Activated effector memory CD4-positive, alpha-beta T cell treated with Interleukin-2 at 50 U/mL for 16 hours (primary cell): ENCODE measurements around the gene HNF4A.
"Not testable (repeated sequence)": the region's sequence is repeated elsewhere in the genome, so short reads cannot be mapped to it uniquely, and the experiment has no call there.

Experiments used
- DNase-seq: peaks from one replicate; pipeline ENCODE4 v3.0.0-alpha.2; 2020

Gene HNF4A

DNA sequence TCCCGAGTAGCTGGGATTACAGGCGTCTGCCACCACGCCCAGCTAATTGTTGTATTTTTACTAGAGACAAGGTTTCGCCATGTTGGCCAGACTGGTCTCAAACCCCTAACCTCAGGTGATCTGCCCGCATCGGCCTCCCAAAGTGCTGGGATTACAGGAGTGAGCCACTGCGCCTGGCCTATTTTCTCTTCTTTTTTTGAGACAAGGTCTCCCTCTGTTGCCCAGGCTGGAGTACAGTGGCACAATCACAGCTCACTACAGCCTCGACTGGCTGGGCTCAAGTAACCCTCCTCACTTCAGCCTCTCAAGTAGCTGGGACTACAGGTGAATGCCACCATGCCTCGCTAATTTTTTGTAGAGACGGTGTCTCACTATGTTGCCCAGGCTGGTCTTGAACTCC lies 9.6 kb upstream of the HNF4A start:
- DNase-seq, result not testable (repeated sequence)

DNA sequence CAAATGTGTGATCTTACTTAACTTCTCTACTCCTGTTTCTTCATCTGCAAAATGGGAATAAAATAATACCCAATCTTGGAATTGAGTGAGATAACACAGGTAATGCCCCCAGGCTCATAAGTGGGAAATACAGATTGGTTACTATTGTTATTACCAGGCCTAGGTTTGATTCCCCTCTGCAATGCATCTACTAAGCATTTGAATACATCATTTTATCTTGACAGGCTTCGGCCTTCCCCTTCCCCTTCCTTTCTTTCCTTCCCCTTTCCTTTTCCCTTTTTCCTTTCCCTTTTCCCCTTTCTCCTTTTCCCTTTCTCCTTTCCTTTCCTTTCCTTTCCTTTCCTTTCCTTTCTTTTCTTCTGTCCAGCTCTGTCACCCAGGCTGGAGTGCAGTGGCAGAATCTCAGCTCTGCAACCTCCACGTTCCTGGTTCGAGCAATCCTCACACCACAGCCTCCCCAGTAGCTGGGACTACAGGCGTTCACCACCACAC lies 7.3 kb upstream of the HNF4A start:
- DNase-seq, result no peak

DNA sequence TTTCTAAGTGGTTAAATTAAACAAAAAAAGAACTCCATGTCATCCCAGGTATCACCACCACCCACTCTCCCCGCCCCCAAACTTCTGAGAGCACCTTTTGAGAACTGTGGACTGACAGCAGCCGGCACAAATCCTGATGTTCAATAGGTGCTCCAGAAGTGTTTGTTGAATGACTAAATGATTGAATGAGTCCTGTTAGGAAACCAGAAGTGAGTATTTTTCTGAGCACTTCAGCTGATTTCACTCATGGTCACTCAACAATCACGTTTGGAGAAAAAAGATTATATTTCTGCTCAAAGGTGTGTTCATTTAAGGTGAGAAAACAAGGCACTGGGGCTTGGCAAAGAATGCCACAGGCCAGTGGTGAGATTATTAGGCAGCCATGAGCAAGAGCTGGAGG lies 6.2 kb upstream of the HNF4A start:
- DNase-seq, result no peak

DNA sequence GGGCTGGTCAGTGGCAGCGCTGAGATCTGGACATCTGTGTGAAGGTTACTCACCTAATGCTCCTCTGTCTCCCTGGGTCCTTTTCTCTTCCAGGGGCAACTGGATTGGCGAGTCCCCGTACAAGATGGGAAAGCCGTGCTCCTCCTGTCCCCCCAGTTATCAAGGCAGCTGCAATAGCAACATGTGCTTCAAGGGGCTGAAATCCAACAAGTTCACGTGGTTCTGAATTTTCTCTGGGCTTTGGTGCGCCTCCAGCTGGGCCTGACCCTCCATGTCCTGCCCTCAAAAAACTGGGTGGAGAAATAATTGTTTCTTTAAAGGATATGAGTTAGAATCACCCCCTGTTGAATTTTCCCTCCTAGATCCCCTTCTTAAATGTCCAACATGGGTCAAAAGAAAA lies 4.9 kb upstream of the HNF4A start:
- no peak for DNase-seq

DNA sequence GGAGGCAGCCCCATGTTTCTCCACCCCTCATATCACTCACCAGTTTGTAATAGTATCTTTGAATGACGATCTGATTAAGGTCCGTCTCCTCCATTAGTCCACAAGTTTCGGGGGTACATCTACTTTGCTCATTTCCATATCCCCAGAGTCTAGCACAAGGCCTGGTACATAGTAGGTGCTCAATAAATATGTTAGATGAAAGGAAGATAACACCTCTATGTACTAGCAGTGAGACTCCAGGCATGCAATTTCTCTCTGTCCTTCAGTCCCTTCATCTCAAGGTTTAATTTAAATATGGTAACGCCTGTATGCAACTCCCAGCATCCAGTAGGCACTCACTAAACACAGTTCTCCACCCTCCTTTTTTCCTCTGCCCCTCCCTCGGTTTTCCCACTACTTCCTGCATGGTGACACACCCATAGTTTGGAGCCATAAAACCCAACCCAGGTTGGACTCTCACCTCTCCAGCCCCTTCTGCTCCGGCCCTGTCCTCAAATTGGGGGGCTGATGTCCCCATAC lies 461 bp upstream of the HNF4A start:
- DNase-seq, result no peak

DNA sequence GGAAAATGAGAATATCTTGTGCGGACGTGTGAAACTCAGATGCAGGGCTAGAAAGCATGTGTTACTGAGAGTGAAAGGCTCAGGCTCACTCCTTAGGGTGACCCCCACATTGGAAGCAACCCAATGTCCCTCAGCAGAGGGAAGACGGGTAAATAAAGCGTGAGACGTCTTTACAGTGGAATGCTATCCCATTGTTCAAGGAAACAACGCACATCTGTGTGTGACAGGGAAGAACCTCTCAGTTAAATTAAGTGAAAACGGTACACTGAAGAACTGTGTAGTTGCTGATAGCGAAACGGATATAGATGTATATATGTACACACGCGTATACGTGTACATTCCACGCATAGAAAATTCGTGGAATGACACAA lies 839 bp downstream of the HNF4A start:
- DNase-seq, result no peak

DNA sequence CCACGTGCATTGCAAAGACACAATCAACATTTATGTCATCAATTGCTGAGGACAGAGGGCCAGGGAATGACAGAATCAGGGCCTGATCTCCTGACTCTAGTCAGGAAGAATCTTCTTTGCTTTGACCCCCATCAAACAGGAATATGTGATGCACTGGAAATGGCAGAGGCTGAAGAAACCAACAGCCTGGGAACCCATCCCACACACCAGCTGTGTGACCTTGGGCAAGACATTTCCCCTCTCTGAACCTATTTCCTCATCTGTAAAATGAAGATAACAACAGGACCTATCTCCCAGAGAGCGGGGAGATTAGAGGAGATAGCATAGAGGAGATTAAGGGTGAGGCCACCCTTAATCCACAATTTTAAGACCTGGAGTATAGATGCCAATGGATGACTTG lies 1.5 kb downstream of the HNF4A start:
- no peak for DNase-seq

DNA sequence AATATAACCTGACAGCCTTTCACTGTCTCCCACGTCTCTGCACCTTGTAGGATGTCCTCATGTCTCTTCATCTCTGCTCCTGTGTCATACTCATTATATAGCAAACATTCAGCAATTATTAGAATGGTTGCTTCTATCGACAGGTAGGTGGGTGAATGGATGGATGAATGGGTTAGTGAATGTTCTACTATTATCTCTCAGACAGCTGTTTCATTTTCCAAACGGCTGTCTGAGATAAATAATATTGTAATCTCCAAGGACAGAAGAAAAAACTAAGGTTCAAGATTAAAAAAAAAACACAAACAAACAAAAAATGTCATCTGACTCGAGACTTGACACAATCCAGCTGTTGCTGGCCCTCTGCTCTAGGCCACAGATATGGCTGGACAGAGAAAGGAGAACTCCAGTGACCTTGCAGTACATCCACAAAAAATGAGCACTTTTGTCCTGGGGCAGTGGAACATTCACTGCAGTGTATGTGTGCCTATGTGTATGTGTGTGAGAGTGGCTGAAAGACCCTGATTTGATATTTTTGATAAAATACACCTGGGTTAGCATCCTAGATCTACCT lies 2.1 kb downstream of the HNF4A start:
- DNase-seq, result no peak

DNA sequence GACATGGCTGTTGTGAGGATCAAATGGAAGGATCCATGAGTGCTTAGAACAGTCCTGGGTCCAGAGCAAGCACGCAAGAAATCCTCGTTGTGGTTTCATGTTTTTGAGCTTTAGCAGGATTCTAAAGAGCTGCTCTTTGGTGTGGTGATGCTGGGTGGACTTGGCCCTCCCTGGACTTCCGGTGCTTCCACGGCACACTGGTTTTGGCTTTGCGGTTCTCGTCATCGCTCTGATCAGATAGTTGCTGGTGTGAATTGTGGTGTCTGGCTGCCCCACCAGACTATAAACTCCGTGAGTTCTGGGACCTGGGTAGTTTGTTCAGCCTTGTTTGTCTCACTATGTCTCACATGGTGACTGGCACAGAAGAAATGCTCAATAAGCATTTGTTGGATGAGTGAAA lies 3.3 kb downstream of the HNF4A start:
- DNase-seq, result no peak

DNA sequence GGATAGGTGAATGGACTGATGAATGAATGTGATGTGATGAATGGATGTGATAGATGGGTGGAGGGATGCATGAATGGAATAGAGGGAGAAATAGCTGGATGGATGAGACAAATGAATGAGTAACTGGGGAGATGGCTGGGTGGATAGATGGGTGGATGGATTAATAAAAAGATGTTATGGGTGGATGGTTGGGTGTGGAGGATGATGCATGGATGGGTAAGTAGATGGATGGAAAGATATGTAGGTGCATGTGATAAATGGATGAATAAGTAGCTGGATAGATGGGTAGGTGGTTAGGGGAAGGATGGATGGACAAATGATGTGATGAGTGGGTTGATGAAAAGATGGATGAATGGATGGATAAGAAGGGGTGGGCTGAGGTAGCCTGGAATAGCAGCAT lies 4.7 kb downstream of the HNF4A start:
- no peak for DNase-seq

DNA sequence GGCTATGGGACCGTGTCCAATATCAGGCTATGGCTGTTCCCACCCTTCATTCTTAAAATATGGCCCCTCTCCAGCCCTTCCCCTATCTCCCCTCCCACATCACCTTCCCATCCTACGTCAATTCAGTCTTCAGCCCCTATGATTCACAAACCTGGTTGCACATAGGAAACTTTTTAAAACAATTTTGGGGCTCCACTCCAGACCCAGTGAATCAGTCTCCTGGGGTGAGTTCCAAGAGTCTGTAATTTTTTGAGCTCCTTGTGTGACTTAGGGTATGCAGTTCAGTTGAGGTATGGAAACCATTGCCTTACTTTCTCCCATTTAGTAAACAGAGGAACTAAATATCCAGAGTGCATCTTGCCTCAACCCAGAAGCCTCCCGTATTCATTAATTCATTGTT lies 5.5 kb downstream of the HNF4A start:
- DNase-seq, result no peak

DNA sequence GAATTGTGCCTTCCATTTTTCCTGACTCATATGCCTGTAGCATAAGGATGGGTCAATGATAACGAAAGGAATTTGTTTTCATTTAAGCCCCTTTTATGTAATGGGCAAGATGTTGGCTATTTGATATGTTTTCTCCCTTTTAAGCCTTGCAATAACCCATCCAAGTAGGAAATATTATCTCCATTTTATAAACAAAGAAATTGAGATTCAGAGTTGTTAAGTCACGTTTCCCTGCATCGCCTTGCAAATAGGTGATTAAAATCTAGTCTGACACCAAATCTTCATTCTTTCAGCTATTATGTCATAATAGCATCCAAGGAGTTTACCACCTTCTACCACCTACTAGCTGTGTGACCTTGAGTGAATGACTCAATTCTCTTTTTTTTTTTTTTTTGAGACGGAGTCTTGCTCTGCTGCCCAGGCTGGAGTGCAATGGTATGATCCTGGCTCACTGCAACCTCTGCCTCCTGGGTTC lies 7.0 kb downstream of the HNF4A start:
- DNase-seq, result no peak

DNA sequence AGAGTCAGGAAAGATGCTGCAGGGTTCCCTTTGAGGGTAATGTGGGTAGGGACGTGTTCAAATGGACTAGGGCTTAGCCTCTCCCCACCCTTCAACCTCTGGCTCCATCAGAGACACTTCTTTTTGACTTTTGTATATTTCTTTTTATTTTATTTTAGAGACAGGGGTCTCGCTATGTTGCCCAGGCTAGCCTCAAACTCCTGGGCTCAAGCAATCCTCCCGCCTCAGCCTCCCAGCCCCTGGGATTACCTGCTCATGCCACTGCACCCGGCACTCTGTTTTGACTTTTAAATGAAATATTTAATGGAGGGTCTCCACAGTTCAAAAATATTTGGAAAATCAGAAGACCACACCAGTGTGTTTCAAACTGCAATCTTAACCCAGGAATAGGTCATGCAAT lies 8.6 kb downstream of the HNF4A start:
- no peak for DNase-seq

DNA sequence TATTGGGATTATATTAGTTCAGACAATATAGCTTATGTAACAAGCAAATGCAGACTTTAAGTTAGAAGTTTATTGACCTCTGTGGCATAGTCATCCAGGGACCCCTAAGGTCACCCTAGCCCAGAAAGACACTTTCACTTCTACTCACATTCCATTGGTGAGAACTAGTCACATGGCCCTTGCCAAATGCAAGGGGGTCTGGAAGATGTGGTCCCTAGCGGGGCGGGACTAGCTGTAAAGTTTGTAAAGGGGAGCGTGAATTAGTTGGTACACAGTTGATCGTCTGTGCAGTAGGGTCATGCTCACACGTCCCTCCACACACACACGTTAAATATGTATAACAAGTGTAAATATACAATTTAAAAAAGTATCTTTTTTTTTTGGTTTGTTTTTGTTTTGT lies 9.3 kb downstream of the HNF4A start:
- DNase-seq, result no peak

DNA sequence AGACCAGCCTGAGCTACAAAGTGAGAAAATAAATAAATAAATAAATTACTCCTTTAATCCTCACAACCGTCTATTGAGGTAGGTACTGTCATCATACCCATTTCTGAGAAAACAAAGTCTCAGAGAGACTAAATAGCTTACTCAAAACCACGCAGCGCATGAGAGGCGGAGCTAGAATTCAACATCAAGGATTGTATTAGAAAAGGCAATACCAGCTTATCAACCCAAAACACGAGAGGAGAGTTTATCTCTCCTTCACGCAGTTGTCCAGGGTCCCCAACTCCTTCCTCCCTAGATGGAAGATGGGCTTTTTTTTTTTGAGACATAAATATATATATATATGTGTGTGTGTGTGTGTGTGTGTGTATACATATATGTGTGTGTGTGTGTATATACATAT lies 12.2 kb downstream of the HNF4A start:
- no peak for DNase-seq

DNA sequence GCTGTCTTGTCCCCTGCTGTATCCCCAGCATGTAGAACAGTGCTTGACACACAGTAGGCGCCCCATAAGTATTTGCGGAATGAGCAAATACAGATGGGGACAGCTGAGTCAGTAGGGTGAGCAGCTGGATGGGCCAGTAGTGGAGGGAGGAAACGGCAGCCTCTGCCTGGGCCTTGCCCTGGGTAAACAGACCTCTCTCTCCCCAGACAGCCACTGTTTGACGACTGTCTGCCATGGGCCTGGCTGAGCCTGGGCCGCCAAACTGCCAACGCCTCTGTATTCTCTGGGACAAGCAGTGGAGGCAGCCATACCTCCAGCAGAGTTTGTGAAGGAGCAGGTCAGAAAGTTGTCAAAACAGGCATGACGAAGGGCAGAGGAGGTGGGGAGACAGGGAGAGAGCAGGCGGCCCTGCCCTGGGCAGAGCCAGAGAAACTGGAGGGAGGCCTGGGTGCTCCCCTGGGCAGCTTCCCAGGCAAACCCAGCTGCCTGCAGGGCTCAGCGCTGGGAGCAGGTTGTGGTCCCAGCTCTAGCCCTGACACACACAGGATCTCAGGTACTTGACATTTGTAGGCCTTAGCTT lies 15.2 kb downstream of the HNF4A start:
- no peak for DNase-seq

DNA sequence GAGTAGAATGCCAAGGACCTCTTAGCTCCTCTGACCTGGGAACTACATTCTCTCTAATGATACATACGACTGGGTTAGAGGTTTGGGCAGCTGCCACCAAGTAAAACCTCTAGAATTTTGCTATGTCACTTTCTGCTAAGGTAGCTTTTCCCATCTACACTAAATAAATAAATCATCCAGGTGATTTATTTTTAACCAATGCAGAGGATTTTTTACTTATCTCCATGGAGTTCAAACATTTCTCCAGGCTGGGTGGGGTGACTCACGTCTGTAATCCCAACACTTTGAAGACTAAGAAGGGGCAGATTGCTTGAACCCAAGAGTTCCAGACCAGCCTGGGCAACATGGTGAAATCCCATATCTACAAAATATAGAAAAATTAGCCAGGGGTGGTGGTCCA lies 27.1 kb downstream of the HNF4A start:
- no peak for DNase-seq

DNA sequence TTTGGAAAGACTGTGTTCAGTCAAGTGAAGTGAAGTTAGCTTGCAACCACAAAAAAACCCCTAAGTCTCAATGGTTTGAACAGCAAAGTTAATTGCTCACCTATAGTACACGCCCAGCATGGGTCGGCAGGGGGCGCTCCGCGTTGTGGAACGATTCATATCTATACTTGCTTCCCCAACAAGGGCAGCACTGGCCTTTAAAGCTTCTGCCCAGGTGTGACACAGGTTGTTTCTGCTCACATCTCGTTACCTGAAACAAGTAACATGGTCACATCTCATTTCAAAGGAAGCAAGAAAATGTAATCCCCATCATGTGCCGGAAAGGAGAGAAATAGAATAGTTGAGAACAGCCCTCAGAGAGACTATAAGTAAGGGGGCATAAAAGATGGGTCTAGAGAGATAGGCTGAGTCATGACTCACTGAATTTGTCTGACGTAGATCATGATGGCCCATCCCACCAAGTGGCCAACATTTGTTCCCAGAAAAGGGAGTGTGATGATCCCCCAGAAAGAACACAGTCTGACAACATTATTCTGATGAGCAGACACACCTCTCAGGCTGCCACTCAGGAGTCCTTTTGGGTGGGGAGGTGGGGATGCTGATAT lies 29.0 kb downstream of the HNF4A start:
- DNase-seq, result peak; percentile 68

DNA sequence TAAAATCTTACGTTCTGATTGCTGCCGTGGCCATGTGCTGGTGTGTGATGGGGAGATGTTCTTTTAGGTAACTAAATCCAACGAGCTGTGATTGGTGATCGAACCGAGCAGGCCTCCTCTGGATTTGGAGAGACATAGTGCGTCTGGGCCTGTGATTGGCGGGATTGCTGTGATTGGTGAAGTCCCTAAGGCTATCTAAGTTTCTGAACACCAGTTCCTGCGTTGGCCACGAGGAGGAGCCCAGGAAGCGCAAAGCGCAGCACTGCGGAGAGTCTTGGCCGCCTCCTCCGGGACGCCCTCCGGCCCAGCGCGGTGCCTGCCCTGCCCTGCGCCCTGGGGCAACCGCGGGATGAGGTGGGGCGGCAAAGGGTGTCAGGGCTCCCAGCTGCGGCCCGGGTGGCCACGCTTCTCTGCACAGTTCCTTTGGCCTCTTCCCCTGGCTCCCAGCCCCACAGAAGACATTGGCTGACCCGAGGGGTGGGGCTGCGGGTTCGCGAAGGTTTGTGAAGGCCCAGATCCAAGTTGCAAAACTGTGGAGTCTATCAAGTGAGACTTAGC lies 33.0 kb downstream of the HNF4A start:
- DNase-seq, result peak; percentile 35

DNA sequence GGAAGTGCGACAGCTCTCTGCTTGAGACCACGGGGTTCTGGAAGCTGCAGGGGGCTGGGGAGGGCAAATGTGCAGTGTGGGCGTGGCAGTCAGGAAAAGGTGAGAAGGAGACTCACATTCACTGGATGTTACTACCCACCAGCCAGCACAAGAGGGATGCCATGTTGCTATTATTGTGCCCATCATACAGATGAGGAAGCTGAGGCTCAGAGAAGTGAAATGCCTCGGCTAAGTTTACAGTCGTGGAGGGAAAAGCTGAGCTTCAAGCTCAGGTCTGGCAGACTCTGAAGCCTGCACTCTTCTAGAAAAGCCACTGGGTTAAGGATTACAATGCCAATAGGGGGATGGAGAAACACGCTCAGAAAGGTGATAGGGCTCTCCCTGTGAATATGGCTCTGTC lies 34.4 kb downstream of the HNF4A start:
- no peak for DNase-seq

DNA sequence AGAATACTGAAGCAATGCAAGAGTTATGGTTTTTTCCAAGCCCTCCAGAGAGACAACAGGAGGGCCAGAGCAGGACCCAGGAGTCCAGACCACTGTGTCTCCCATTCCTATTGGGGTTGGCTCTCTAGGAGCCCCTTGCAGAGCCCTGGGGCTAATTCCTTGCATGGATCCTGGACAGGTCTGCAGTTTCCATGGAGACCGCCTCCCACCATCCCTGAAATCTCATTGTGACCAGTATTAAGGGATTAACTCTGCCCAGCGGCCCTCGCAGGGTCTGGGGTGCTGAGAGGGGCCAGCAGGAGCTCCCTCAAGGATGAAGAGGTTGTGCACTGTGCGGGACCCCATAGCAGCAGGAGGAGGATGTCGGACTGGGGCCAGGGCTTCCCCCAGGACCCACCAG lies 34.8 kb downstream of the HNF4A start:
- DNase-seq, result no peak

DNA sequence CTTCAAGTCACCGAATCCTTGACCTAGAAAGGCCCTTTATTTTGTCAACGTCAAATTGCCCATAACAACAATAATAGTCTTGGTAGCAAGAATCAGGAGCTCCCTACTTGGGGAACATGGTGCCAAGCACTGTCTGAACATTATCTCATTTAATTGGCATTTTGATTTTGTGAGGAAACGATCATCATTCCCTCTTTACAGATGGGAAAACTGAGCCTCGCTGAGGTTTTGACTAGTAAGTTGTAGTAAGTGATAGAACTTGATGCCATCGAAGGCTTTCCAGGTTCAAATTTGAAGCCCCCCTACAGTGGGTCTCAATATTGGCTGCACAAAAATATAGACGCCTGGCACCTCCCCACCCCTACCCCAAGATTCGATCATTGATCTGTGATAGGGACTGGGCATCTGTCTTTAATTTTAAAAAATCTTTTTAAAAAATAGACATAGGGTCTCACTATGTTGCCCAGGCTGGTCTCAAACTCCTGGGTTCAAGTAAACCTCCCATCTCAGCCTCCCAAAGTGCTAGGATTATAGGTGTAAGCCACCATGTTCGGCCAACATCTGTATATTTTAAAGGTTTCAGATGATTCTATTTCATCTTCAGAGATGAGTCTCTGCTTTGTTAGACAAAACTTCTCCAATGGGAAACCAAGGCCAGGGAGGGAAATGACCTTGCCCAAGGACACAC lies 36.7 kb downstream of the HNF4A start:
- DNase-seq, result no peak

DNA sequence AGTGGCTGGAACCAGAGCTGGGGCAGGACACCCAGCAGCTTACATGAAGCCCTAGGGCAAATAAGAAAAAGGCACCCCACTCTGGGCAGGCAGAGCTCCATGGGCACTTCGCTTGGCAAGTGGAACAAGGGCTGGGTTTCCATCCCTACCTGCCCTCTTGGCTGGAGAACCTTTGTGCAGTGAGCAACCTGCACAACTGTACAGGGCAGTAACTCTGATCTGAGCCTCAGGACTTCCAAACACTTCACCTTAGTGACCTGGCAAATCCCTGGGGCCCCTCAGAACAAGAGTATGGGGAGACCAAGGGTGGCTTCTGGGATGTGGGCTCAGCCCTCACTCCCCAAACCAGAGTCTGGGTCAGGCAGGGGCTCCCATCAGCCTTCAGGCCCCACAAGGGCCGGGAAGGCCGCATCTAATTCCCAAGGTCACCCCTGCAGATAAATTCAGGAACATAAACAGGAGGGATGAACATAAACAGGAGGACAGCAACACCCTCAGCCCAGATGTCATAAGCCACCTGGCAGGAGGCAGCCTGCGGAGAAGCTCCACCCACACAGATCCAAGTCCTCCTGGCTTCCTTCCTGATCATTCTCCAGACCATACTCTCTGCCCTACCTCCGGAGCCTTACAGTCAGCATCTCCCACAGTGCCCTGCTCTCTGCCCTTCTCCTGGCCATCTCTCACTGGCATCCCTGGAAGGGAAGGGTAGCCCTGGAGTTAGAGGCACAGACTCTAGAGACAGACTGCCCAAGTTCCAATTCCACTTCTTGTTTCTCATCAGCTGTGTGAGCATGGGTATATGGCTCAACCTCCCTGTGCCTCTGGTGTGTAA lies 37.5 kb downstream of the HNF4A start:
- DNase-seq, result no peak
